Trophoblast cell (in vitro differentiated cells and primary cell): Measurements from ENCODE around the gene DYSF.

Experiments used
- DNase-seq, 2 donors: peaks; one replicate each; pipeline ENCODE4 v3.0.0-alpha.2; 2016
- H2AFZ ChIP-seq: 2 replicates; pipeline ENCODE4 v1.6.1; 2013; ENCODE audit warnings: low read length, moderate library complexity, mild to moderate bottlenecking; ENCODE audit not compliant: insufficient read depth, poor library complexity
- H2AK5ac ChIP-seq: 2 replicates; pipeline ENCODE4 v1.6.1; 2013; ENCODE audit warnings: mild to moderate bottlenecking, low read length
- H2BK120ac ChIP-seq: 2 replicates; pipeline ENCODE4 v1.6.1; 2013; ENCODE audit warnings: low read length, mild to moderate bottlenecking, moderate library complexity; ENCODE audit not compliant: insufficient read depth, poor library complexity
- H2BK12ac ChIP-seq: 2 replicates; pipeline ENCODE4 v1.6.1; 2013; ENCODE audit warnings: mild to moderate bottlenecking, low read length, moderate library complexity
- H2BK5ac ChIP-seq: 2 replicates; pipeline ENCODE4 v1.6.1; 2013; ENCODE audit warnings: low read length, low read depth, moderate library complexity, mild to moderate bottlenecking; ENCODE audit not compliant: poor library complexity
- H3K14ac ChIP-seq: 2 replicates; pipeline ENCODE4 v1.6.1; 2013; ENCODE audit warnings: mild to moderate bottlenecking, low read length
- H3K18ac ChIP-seq: 2 replicates; pipeline ENCODE4 v1.6.1; 2013; ENCODE audit warnings: mild to moderate bottlenecking, low read length
- H3K23ac ChIP-seq: 2 replicates; pipeline ENCODE4 v1.6.1; 2013; ENCODE audit warnings: low read length
- H3K27ac ChIP-seq: 2 replicates; pipeline ENCODE4 v1.5.1; 2013; ENCODE audit warnings: low read depth, mild to moderate bottlenecking, inconsistent platforms, low read length, moderate library complexity
- H3K27me3 ChIP-seq: 2 replicates; pipeline ENCODE4 v1.6.1; 2013; ENCODE audit warnings: inconsistent platforms, mild to moderate bottlenecking, low read length, moderate library complexity; ENCODE audit not compliant: insufficient read depth
- H3K36me3 ChIP-seq, 2 experiments: 1 replicate in 1 of 2; 2 replicates in 1 of 2; pipeline ENCODE4 v1.6.1; 2013; ENCODE audit warnings: low read length in 2 of 2, mild to moderate bottlenecking in 2 of 2, moderate library complexity in 1 of 2; ENCODE audit not compliant: insufficient read depth in 2 of 2, control insufficient read depth in 1 of 2
- H3K4ac ChIP-seq: 2 replicates; pipeline ENCODE4 v1.6.1; 2013; ENCODE audit warnings: low read depth, mild to moderate bottlenecking, low read length, moderate library complexity
- H3K4me1 ChIP-seq, 2 experiments: 1 replicate in 1 of 2; 2 replicates in 1 of 2; pipeline ENCODE4 v1.6.1; 2013; ENCODE audit warnings: low read length in 2 of 2, mild to moderate bottlenecking in 2 of 2, moderate library complexity in 1 of 2; ENCODE audit not compliant: insufficient read depth in 2 of 2, control insufficient read depth in 1 of 2
- H3K4me2 ChIP-seq: 2 replicates; pipeline ENCODE4 v1.6.1; 2013; ENCODE audit warnings: inconsistent platforms, mild to moderate bottlenecking, low read length, moderate library complexity
- H3K4me3 ChIP-seq: 2 replicates; pipeline ENCODE4 v1.5.1; 2013; ENCODE audit warnings: mild to moderate bottlenecking, low read depth, low read length, inconsistent platforms
- H3K79me1 ChIP-seq: one replicate; pipeline ENCODE4 v1.6.1; 2013; ENCODE audit warnings: low read length
- H3K79me2 ChIP-seq: 2 replicates; pipeline ENCODE4 v1.6.1; 2013; ENCODE audit warnings: low read length, mild to moderate bottlenecking; ENCODE audit not compliant: control insufficient read depth, insufficient read depth, poor library complexity
- H3K9ac ChIP-seq: 2 replicates; pipeline ENCODE4 v1.6.1; 2013; ENCODE audit warnings: mild to moderate bottlenecking, low read length
- H3K9me3 ChIP-seq: 2 replicates; pipeline ENCODE4 v1.6.1; 2013; ENCODE audit warnings: low read depth, mild to moderate bottlenecking, control low read depth, inconsistent platforms, low read length; ENCODE audit not compliant: insufficient read depth
- H4K12ac ChIP-seq: 2 replicates; pipeline ENCODE4 v1.6.1; 2013; ENCODE audit warnings: low read depth, mild to moderate bottlenecking, low read length, moderate library complexity
- H4K8ac ChIP-seq: 2 replicates; pipeline ENCODE4 v1.6.1; 2013; ENCODE audit warnings: low read depth, mild to moderate bottlenecking, low read length, moderate library complexity
- H4K91ac ChIP-seq: one replicate; pipeline ENCODE4 v1.6.1; 2013; ENCODE audit warnings: low read depth, mild to moderate bottlenecking, low read length, moderate library complexity
- WGBS: extraction: QIAGEN DNeasy Blood & Tissue Kit; methylation state at CpG from one replicate; pipeline ENCODE4 v1.1.7; 2013; ENCODE audit warnings: missing lambda C conversion rate; ENCODE audit not compliant: insufficient read length, insufficient coverage; ENCODE audit errors: extremely low coverage; 5-methylcytosine and 5-hydroxymethylcytosine counted together

Gene DYSF

GRCh38 chr2:71633086-71633485 lies 179.7 kb downstream of the DYSF start:
- no peaks in the 10 kb centered on the region for H3K79me1 ChIP-seq
- no peak overlapping the region for H3K23ac ChIP-seq
- no peak overlapping the region for H4K8ac ChIP-seq
- H3K18ac ChIP-seq = no peak overlapping the region
- no peaks in the 10 kb centered on the region for H3K36me3 ChIP-seq
- H2BK120ac ChIP-seq = no peak overlapping the region
- H4K12ac ChIP-seq = no peak overlapping the region
- H3K14ac ChIP-seq = no peak overlapping the region
- H3K4me3 ChIP-seq = no peak overlapping the region
- H3K27ac ChIP-seq = no peak overlapping the region
- no peak overlapping the region for H3K4me2 ChIP-seq
- no peaks in the 10 kb centered on the region for H3K79me2 ChIP-seq
- H3K4ac ChIP-seq = no peak overlapping the region
- H2BK5ac ChIP-seq = no peak overlapping the region
- no peaks in the 10 kb centered on the region for H3K9me3 ChIP-seq
- no CpG with 5 or more reads among the region's 3 CpGs for WGBS
- H2AFZ ChIP-seq = no peak overlapping the region
- no peak overlapping the region for H2BK12ac ChIP-seq
- no peaks in the 10 kb centered on the region for H3K27me3 ChIP-seq
- DNase-seq = no peak
- no peak overlapping the region for H3K9ac ChIP-seq
- no peaks in the 10 kb centered on the region for H3K4me1 ChIP-seq
- no peak overlapping the region for H4K91ac ChIP-seq
- no peak overlapping the region for H2AK5ac ChIP-seq

DNA sequence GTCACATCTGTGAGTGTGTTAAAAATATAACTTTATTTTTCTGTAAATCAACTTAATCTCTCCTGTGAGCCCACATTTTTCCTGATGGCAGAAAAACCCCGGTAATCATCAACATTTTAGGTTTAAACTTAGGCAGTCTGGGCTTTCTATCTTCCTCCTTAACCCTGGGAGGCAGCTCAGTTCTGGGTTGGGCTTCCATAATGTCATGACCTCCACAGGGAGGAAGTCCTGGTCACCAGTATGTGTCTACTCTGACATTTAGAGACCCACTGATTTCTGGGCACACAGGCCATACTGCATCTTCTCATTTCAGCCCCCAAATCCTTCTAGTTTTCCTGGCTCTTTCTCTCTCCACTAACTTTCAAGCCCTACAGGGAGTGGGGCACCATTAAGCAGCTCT lies 181.2 kb downstream of the DYSF start:
- Histone ChIP-seq H2BK12ac (no peak overlapping the region), H3K23ac (no peak overlapping the region), H4K8ac (no peak overlapping the region), H3K4ac (no peak overlapping the region), H3K4me2 (no peak overlapping the region), H3K79me2 (no peaks in the 10 kb centered on the region), H3K27ac (no peak overlapping the region), H3K18ac (no peak overlapping the region), H2BK5ac (no peak overlapping the region), H2AK5ac (no peak overlapping the region), H3K79me1 (no peaks in the 10 kb centered on the region), H3K9me3 (no peaks in the 10 kb centered on the region), H2AFZ (no peak overlapping the region), H3K27me3 (no peaks in the 10 kb centered on the region), H3K4me3 (no peak overlapping the region), H2BK120ac (no peak overlapping the region), H4K12ac (no peak overlapping the region), H4K91ac (no peak overlapping the region), H3K36me3 (no peaks in the 10 kb centered on the region), H3K4me1 (no peaks in the 10 kb centered on the region), H3K14ac (no peak overlapping the region), H3K9ac (no peak overlapping the region)
- no CpG with 5 or more reads among the region's 1 CpG for WGBS
- DNase-seq = no peak

DNA sequence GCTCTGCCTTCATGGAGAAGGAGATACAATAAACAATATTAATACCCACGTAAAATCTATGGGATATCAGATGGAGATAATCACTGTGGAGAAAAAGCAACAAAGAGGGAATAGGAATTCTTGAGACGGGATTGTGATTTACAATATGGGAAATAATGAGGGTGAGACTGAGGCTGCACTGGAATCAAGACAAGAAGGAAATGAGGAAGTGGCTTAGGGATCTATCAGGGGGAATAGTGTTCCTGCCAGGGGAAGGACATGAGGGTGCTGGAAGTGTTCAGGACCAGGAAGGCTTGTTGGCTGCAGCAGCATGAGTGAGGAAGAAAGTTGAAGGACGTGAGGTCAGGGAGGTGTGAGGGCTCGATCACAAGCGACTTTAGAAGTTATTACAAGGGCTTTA lies 182.4 kb downstream of the DYSF start:
- no peak overlapping the region for H3K4me3 ChIP-seq
- H3K27me3 ChIP-seq = no peaks in the 10 kb centered on the region
- H3K27ac ChIP-seq = no peak overlapping the region
- H3K79me2 ChIP-seq = no peaks in the 10 kb centered on the region
- H3K18ac ChIP-seq = no peak overlapping the region
- no peak overlapping the region for H3K4ac ChIP-seq
- no CpG with 5 or more reads among the region's 5 CpGs for WGBS
- H2AK5ac ChIP-seq = no peak overlapping the region
- no peak overlapping the region for H2AFZ ChIP-seq
- H3K23ac ChIP-seq = no peak overlapping the region
- H3K14ac ChIP-seq = no peak overlapping the region
- H4K91ac ChIP-seq = no peak overlapping the region
- no peak overlapping the region for H3K4me2 ChIP-seq
- H4K12ac ChIP-seq = no peak overlapping the region
- no peak overlapping the region for H3K9ac ChIP-seq
- no peaks in the 10 kb centered on the region for H3K4me1 ChIP-seq
- H2BK5ac ChIP-seq = no peak overlapping the region
- H3K36me3 ChIP-seq = no peaks in the 10 kb centered on the region
- H4K8ac ChIP-seq = no peak overlapping the region
- no peaks in the 10 kb centered on the region for H3K9me3 ChIP-seq
- H2BK12ac ChIP-seq = no peak overlapping the region
- DNase-seq = no peak
- H3K79me1 ChIP-seq = no peaks in the 10 kb centered on the region
- no peak overlapping the region for H2BK120ac ChIP-seq

- H3K4me3 ChIP-seq = no peak overlapping the region
- H3K9ac ChIP-seq = no peak overlapping the region
- no peak overlapping the region for H2BK5ac ChIP-seq
- H3K27me3 ChIP-seq = no peaks in the 10 kb centered on the region
- H3K4me2 ChIP-seq = no peak overlapping the region
- no peaks in the 10 kb centered on the region for H3K36me3 ChIP-seq
- no peak overlapping the region for H2BK12ac ChIP-seq
- no peaks in the 10 kb centered on the region for H3K79me1 ChIP-seq
- H3K14ac ChIP-seq = no peak overlapping the region
- no peak overlapping the region for H2AK5ac ChIP-seq
- H3K4me1 ChIP-seq = no peaks in the 10 kb centered on the region
- H3K9me3 ChIP-seq = no peaks in the 10 kb centered on the region
- H3K23ac ChIP-seq = no peak overlapping the region
- no peak overlapping the region for H4K91ac ChIP-seq
- H4K12ac ChIP-seq = no peak overlapping the region
- no peak overlapping the region for H2AFZ ChIP-seq
- no peak overlapping the region for H3K18ac ChIP-seq
- no peak overlapping the region for H3K27ac ChIP-seq
- no peak overlapping the region for H3K4ac ChIP-seq
- no peak overlapping the region for H2BK120ac ChIP-seq
- no CpG with 5 or more reads among the region's 5 CpGs for WGBS
- no peak for DNase-seq
- H3K79me2 ChIP-seq = no peaks in the 10 kb centered on the region
- H4K8ac ChIP-seq = no peak overlapping the region
These were observed 183.8 kb downstream of the DYSF start for GRCh38 chr2:71637168-71637567.
